K562 (cell line): ENCODE data around the gene TMIGD1. TPM values are rescaled to one million over a fixed set of nuclear protein-coding genes. Genes with fewer than 3 reads are reported as not detected.

Experiments
- ATAC-seq: fragments of 200-7000 bp; cut with Tn5 transposase; 3 replicates; pipeline ENCODE4 v1.9.1; 2020; ENCODE audit warnings: moderate library complexity
- BruUV-seq: library from RNA; stranded (reverse); fragments of 400-500 nt; replicated peaks from 2 replicates; lab custom pipeline; 2021; lab: Mats Ljungman, UMichigan
- CTCF ChIA-PET: fragments of 300-600 bp; formaldehyde crosslinking; extraction: SDS; loops from one replicate; lab custom pipeline; 2021; ENCODE audit warnings: low intra/inter-chr PET ratio; lab: Yijun Ruan, JAX
- POLR2A ChIA-PET: fragments of 300-600, 350-650 bp; sonication (Branson Sonifier 250); formaldehyde crosslinking; extraction: SDS; loops from one replicate; lab custom pipeline; 2021; ENCODE audit warnings: antibody characterized with exemption, inconsistent platforms; lab: Yijun Ruan, JAX
- DNase-seq, 4 experiments: peaks; one replicate each; pipeline versions ENCODE4 v3.0.0 to v3.0.0-alpha.2; 2011 to 2018; ENCODE audit warnings: low spot score in 3 of 4, mixed read lengths in 3 of 4; ENCODE audit errors: extremely low read depth in 1 of 4
- FAIRE-seq: peaks from 2 replicates; lab custom pipeline; 2011; peaks lifted over from hg19 to GRCh38; lab: Jason Lieb, UNC
- H2AFZ ChIP-seq: 2 replicates; pipeline ENCODE4 v1.6.0; 2011; ENCODE audit warnings: low read depth, low read length, control low read depth, inconsistent platforms
- H3K27ac ChIP-seq: fragments of 200-600 bp; 3 replicates; pipeline ENCODE4 v1.8.0; 2011; ENCODE audit warnings: low read depth, mild to moderate bottlenecking, control low read depth, inconsistent platforms, low read length, moderate library complexity, mixed read lengths; ENCODE audit errors: extremely low read depth
- H3K27me3 ChIP-seq, 2 experiments: fragments of 300-600 bp in 1 of 2; 2 replicates in 1 of 2; 3 replicates in 1 of 2; pipeline versions ENCODE4 v1.6.0 to v1.8.0; 2011; ENCODE audit warnings: inconsistent platforms in 2 of 2, low read length in 2 of 2, mild to moderate bottlenecking in 1 of 2, mixed read lengths in 1 of 2, moderate library complexity in 1 of 2; ENCODE audit not compliant: control insufficient read depth in 2 of 2, insufficient read depth in 2 of 2
- H3K36me3 ChIP-seq: fragments of 300-600 bp; 3 replicates; pipeline ENCODE4 v1.8.0; 2011; ENCODE audit warnings: mild to moderate bottlenecking, low read length, inconsistent platforms; ENCODE audit not compliant: control insufficient read depth, insufficient read depth
- H3K4me1 ChIP-seq, 2 experiments: fragments of 200-600 bp in 1 of 2; replicated peaks in 1 of 2; 2 replicates in 1 of 2; 3 replicates in 1 of 2; pipeline versions ENCODE4 v1.5.1 to v1.8.0; 2011; ENCODE audit warnings: inconsistent platforms in 2 of 2, low read length in 2 of 2, mild to moderate bottlenecking in 1 of 2, mixed read lengths in 1 of 2, moderate library complexity in 1 of 2; ENCODE audit not compliant: control insufficient read depth in 2 of 2, insufficient read depth in 2 of 2
- H3K4me2 ChIP-seq: 2 replicates; pipeline ENCODE4 v1.6.1; 2011; ENCODE audit warnings: low read length, control low read depth, inconsistent platforms, mixed read lengths; ENCODE audit not compliant: insufficient read depth
- H3K4me3 ChIP-seq: fragments of 200-600 bp; sonication (generic), shearing (Covaris generic); 2 replicates; pipeline ENCODE4 v1.5.1; 2016; ENCODE audit warnings: control low read depth, inconsistent platforms
- H3K79me2 ChIP-seq: fragments of 200-600 bp; 3 replicates; pipeline ENCODE4 v1.8.0; 2011; ENCODE audit warnings: low read length, inconsistent platforms; ENCODE audit not compliant: control insufficient read depth, insufficient read depth
- H3K9ac ChIP-seq, 2 experiments: 2 replicates each; pipeline versions ENCODE4 v1.6.0 to v1.6.1; 2011; ENCODE audit warnings: low read depth in 2 of 2, low read length in 2 of 2, control low read depth in 1 of 2, inconsistent platforms in 1 of 2, mild to moderate bottlenecking in 1 of 2, mixed read lengths in 1 of 2; ENCODE audit not compliant: insufficient read depth in 1 of 2
- H3K9me1 ChIP-seq: one replicate; pipeline ENCODE4 v1.6.0; 2011; ENCODE audit warnings: inconsistent platforms, mild to moderate bottlenecking, low read length, moderate library complexity; ENCODE audit not compliant: control insufficient read depth, insufficient read depth
- H3K9me3 ChIP-seq: replicated peaks from 2 replicates; pipeline ENCODE4 v1.5.1; 2011; ENCODE audit warnings: low read depth, low read length, inconsistent platforms; ENCODE audit not compliant: control insufficient read depth, insufficient read depth
- H4K20me1 ChIP-seq: replicated peaks from 2 replicates; pipeline ENCODE4 v1.6.1; 2011; ENCODE audit warnings: low read length, inconsistent platforms, mixed read lengths; ENCODE audit not compliant: control insufficient read depth, insufficient read depth
- MAFF ChIP-seq: IDR thresholded peaks from 2 replicates; pipeline ENCODE4 v1.6.1; 2012; ENCODE audit warnings: low read length, improper control_type of control experiment
- NFRKB ChIP-seq: fragments of 450-650 bp; IDR thresholded peaks from 2 replicates; pipeline ENCODE4 v1.6.1; 2016; ENCODE audit warnings: low read depth
- PML ChIP-seq: IDR thresholded peaks from 2 replicates; pipeline ENCODE4 v1.6.1; 2012; ENCODE audit warnings: low read length, inconsistent platforms
- PRDM10 ChIP-seq: fragments of 450-650 bp; IDR thresholded peaks from 2 replicates; pipeline ENCODE4 v1.6.1; 2018; ENCODE audit not compliant: partially characterized antibody
- RAD21 ChIP-seq, 2 experiments: fragments of 250-450 bp in 1 of 2; fragments of 450-650 bp in 1 of 2; sonication (Bioruptor Pico) in 1 of 2; formaldehyde crosslinking in 1 of 2; IDR thresholded peaks in 1 of 2; conservative IDR thresholded peaks in 1 of 2; 2 replicates each; pipeline versions ENCODE4 v1.4.0 to v1.8.0; 2020 to 2022; ENCODE audit warnings: mild to moderate bottlenecking in 2 of 2, moderate library complexity in 1 of 2
- RFX5 ChIP-seq: IDR thresholded peaks from 2 replicates; pipeline ENCODE4 v1.6.1; 2011; ENCODE audit warnings: low read depth, mild to moderate bottlenecking, improper control_type of control experiment, low read length
- TAF1 ChIP-seq: IDR thresholded peaks from 2 replicates; pipeline ENCODE4 v1.6.1; 2011; ENCODE audit warnings: mild to moderate bottlenecking, low read length, moderate library complexity; ENCODE audit not compliant: insufficient read depth, control insufficient read depth, severe bottlenecking; ENCODE audit errors: extremely low read depth
- ZBTB9 ChIP-seq: fragments of 450-650 bp; formaldehyde crosslinking; IDR thresholded peaks from 2 replicates; pipeline ENCODE4 v1.4.0; 2020; ENCODE audit warnings: mild to moderate bottlenecking, moderate library complexity
- ZNF512 ChIP-seq: IDR thresholded peaks from 2 replicates; pipeline ENCODE4 v1.6.1; 2016; ENCODE audit warnings: missing genetic modification characterization, missing compliant biosample characterization
- ZNF717 ChIP-seq: fragments of 250-450 bp; sonication (Bioruptor Pico); IDR thresholded peaks from 2 replicates; pipeline ENCODE4 v1.5.0; 2021
- in situ Hi-C: fragments of 300-500 bp; cut with MboI; formaldehyde crosslinking; loops from 4 replicates; pipeline ENCODE4 v1.15.0; 2018; ENCODE audit warnings: inconsistent platforms, mixed read lengths
- intact Hi-C: fragments of 100-400 bp; cut with micrococcal nuclease; formaldehyde crosslinking; loops from 2 replicates; pipeline ENCODE4 v1.14.2; 2022
- polyA plus RNA-seq, 8 experiments: library from polyadenylated mRNA; depleted of rRNA in 4 of 8; stranded (reverse) in 5 of 8; unstranded in 3 of 8; fragments of >200 nt; fragmentation: Nextera tagmentation in 2 of 8; fragmentation: Illumina TruSeq in 1 of 8; extraction: Ambion mirVana in 2 of 8; extraction: Trizol in 1 of 8; gene quantifications; 2 replicates each; pipeline versions ENCODE4 v1.2.1 to v1.2.3, GENCODE V29; 2011 to 2014; ENCODE audit warnings: inconsistent platforms in 1 of 8, missing spikeins in 1 of 8
- total RNA-seq, 7 experiments: library from RNA; depleted of rRNA in 6 of 7; stranded (reverse); fragments of >200 nt in 6 of 7; fragmentation: Illumina TruSeq in 2 of 7; extraction: Trizol in 2 of 7; gene quantifications; 2 replicates each; pipeline versions ENCODE4 v1.2.1 to v1.2.3, GENCODE V29; 2011 to 2021; ENCODE audit warnings: low replicate concordance in 1 of 7

The TMIGD1 gene
- total and polyA plus RNA-seq, 9 of the 15 experiments (the other 6 are each of a cell fraction or from before 2014, with no cell fraction given) = not detected

- Histone ChIP-seq H3K9ac (no peak overlapping the region), H3K9me3 (peaks cover 1% of the 10 kb centered on the region; the same call in 1 of the 2 replicates), H3K9me1 (no peaks in the 10 kb centered on the region), H3K27me3 (no peaks in the 10 kb centered on the region), H3K4me2 (no peak overlapping the region), H4K20me1 (no peaks in the 10 kb centered on the region)
- no peak for FAIRE-seq
- POLR2A ChIA-PET = interaction anchor here (0.8 kb wide), 1 partner anchor 10 kb away, joined by 3 read pairs; no protein-coding TSS in a partner anchor
- BruUV-seq = no TSS peak
- TF ChIP-seq ZNF512 (tag) = no peak
- TF ChIP-seq PML = no peak
- TF ChIP-seq, all 486 proteins: peak for 0
- Histone ChIP-seq H3K4me1 (no peaks in the 10 kb centered on the region; a peak in 1 of 5 replicates), H3K79me2 (no peaks in the 10 kb centered on the region), H3K36me3 (no peaks in the 10 kb centered on the region), H2AFZ (no peak overlapping the region), H3K4me3 (no peak overlapping the region), H3K27ac (no peak overlapping the region)
- ATAC-seq (no peak), DNase-seq (no peak)
- CTCF ChIA-PET = no interaction called here
- in situ Hi-C loops (no loop called here), intact Hi-C loops (no loop called here)
Observed at GRCh38 chr17:30357476-30357875, 23.6 kb upstream of the TMIGD1 start.

- CTCF ChIA-PET = no interaction called here
- Histone ChIP-seq H3K4me3 (no peak overlapping the region), H3K36me3 (no peaks in the 10 kb centered on the region), H3K9me3 (no peaks in the 10 kb centered on the region), H2AFZ (no peak overlapping the region), H3K27me3 (no peaks in the 10 kb centered on the region), H3K4me1 (no peaks in the 10 kb centered on the region; a peak in 1 of 5 replicates), H3K9ac (no peak overlapping the region), H3K79me2 (no peaks in the 10 kb centered on the region), H4K20me1 (no peaks in the 10 kb centered on the region), H3K4me2 (no peak overlapping the region), H3K27ac (no peak overlapping the region), H3K9me1 (no peaks in the 10 kb centered on the region)
- ATAC-seq = no peak
- no peak for FAIRE-seq
- POLR2A ChIA-PET = interaction anchor here (0.6 kb wide), 1 partner anchor 12 kb away, joined by 3 read pairs; no protein-coding TSS in a partner anchor
- BruUV-seq = no TSS peak
- in situ Hi-C loops (no loop called here), intact Hi-C loops (no loop called here)
- DNase-seq = no peak
- TF ChIP-seq PRDM10 (no peak), TAF1 (no peak), MAFF (no peak), ZBTB9 (no peak), ZNF717 (CRISPR knock-in tag) (no peak), RAD21 (CRISPR knock-in tag; conservative IDR thresholded peaks at IDR 0.05 in 1 of 2, IDR thresholded peaks at IDR 0.05 in 1 of 2) (no peak), NFRKB (no peak), RFX5 (no peak)
Observed at GRCh38 chr17:30354701-30355100, 20.8 kb upstream of the TMIGD1 start.
